NCI-H2107 (cell line): Measurements from ENCODE around the gene AMOTL2.

Experiments
- DNase-seq: peaks from one replicate; lab custom pipeline; 2025; lab: John Stamatoyannopoulos, UW

The AMOTL2 gene

GRCh38 chr3:134314588-134315285, 59.5 kb downstream of the AMOTL2 start:
- DNase-seq: no peak

GRCh38 chr3:134313847-134314587, 60.2 kb downstream of the AMOTL2 start:
- no peak for DNase-seq

- DNase-seq: no peak
Measured at GRCh38 chr3:134312873-134313846, 61.1 kb downstream of the AMOTL2 start.

- no peak for DNase-seq
Measured at GRCh38 chr3:134312072-134312872, 62.0 kb downstream of the AMOTL2 start.

- DNase-seq: no peak
Measured at GRCh38 chr3:134311693-134312071, 62.6 kb downstream of the AMOTL2 start.

GRCh38 chr3:134311265-134311664, 63.0 kb downstream of the AMOTL2 start:
- DNase-seq: no peak

- DNase-seq: no peak
Measured at GRCh38 chr3:134309987-134310700, 64.1 kb downstream of the AMOTL2 start.

- DNase-seq: peak; percentile 74
Measured at GRCh38 chr3:134308350-134308891, 65.8 kb downstream of the AMOTL2 start.

- DNase-seq: no peak
Measured at GRCh38 chr3:134307425-134307824, 66.8 kb downstream of the AMOTL2 start.

GRCh38 chr3:134306320-134306719, 67.9 kb downstream of the AMOTL2 start:
- DNase-seq: no peak
